Psoas muscle (tissue), 8 donors: ENCODE measurements around the gene DOCK10. TPM values are rescaled to one million over a fixed set of nuclear protein-coding genes. Genes with fewer than 3 reads are reported as not detected.

Experiments
- ATAC-seq, 4 donors: fragments of 200-7000 bp; cut with Tn5 transposase; one replicate each; pipeline ENCODE4 v1.9.1; 2020; ENCODE audit warnings: moderate library complexity in 3 of 4, mild to moderate bottlenecking in 2 of 4
- DNase-seq, 2 donors: peaks; one replicate each; pipeline ENCODE4 v3.0.0-alpha.2; 2020
- H3K27ac ChIP-seq: fragments of 200-600 bp; one replicate; pipeline ENCODE4 v1.8.0; 2022
- H3K27me3 ChIP-seq, 3 donors: fragments of 200-600 bp in 1 of 3; one replicate each; pipeline versions ENCODE4 v1.6.1 to v1.8.0; 2013 to 2022; ENCODE audit warnings: low read length in 2 of 3, mild to moderate bottlenecking in 2 of 3, moderate library complexity in 1 of 3; ENCODE audit not compliant: insufficient read depth in 3 of 3
- H3K36me3 ChIP-seq, 2 donors: fragments of 200-600 bp in 1 of 2; one replicate each; pipeline versions ENCODE4 v1.6.1 to v1.8.0; 2013 to 2022; ENCODE audit warnings: low read depth in 1 of 2, mild to moderate bottlenecking in 1 of 2, moderate library complexity in 1 of 2; ENCODE audit not compliant: insufficient read depth in 1 of 2
- H3K4me1 ChIP-seq: fragments of 200-600 bp; one replicate; pipeline ENCODE4 v1.8.0; 2022
- H3K4me3 ChIP-seq: fragments of 200-600 bp; one replicate; pipeline ENCODE4 v1.8.0; 2022; ENCODE audit warnings: mild to moderate bottlenecking
- H3K9me3 ChIP-seq: fragments of 200-600 bp; one replicate; pipeline ENCODE4 v1.8.0; 2022
- WGBS, 3 donors: extraction: QIAGEN DNeasy Blood & Tissue Kit; methylation state at CpG; one replicate each; pipeline versions ENCODE4 v1.1.6 to v1.1.7; 2013; 5-methylcytosine and 5-hydroxymethylcytosine counted together
- intact Hi-C, 2 donors: fragments of 100-400 bp; cut with DNase I; formaldehyde crosslinking; loops; one replicate each; pipeline versions ENCODE4 v1.11.0 to v1.14.2; 2022
- polyA plus RNA-seq, 3 donors: library from polyadenylated mRNA; stranded (reverse); fragments of 200-250 nt; gene quantifications; one replicate each; pipeline ENCODE4 v1.2.3, GENCODE V29; 2013
- total RNA-seq, 4 donors: library from RNA; stranded (reverse); fragmentation: NEBNext Ultra II Directional in 2 of 4; extraction: Animal tissue kit (Norgen Biotek cat#: 25700) in 2 of 4; gene quantifications; one replicate each; pipeline versions ENCODE4 v1.2.1 to v1.2.4, GENCODE V29; 2021 to 2023
- TF ChIP-seq, protein P1 (sequence below): fragments of 200-600 bp; IDR thresholded peaks from one replicate; pipeline ENCODE4 v1.8.0; 2022; ENCODE audit warnings: antibody characterized with exemption
- donor health status: healthy with polysubstance abuse.
- donor health status: DM: no; HTN: no; CAD: no; lungs with moderate emphysema.
- donor health status: Bipolar disorder and iron deficiency.
- donor health status: healthy.
- donor health status: DM: yes; HTN: yes; CAD: no.
- donor health status: DM: no; HTN: no; CAD: no.
- donor health status: DM: no; HTN: no; CAD: no.
- donor health status: DM: yes; HTN: yes; CAD: no.

Gene DOCK10
- total and polyA plus RNA-seq, 7 donors, result 0.17 to 4.4 (median 1.0) TPM

DNA sequence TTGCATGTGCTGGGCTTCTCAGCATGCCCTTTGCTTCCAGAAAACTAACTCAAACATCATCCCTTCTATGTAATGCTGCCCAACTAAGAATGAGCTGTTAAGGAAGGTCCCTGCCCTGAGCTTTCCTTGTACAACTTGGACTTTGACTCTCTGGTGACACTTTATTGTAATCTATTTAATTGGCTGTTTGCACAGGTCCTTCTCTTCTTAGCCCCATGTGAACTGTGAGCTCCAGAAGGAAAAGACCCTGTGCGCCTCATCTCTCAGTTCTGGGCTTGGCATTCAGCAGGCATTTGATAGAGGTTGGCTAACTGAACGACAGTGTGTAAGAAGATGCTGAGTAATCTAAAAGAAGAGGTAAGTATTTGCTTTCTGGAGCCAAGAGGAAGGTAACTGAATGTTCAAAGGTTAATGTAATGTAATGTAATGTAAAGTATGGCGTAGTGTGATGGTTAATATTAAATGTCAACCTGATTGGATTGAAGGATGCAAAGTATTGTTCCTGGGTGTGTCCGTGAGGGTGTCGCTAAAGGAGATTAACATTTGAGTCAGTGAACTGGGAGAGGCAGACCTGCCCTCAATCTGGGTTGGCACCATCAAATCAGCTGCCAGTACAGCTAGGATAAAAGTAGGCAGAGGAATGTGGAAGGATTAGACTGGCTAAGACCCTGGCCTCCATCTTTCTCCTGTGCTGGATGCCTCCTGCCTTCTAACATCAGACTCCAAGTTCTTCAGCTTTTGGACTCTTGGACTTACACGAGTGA lies 265.3 kb downstream of the DOCK10 start:
- Histone ChIP-seq H3K36me3 (no peaks in the 10 kb centered on the region), H3K9me3 (no peaks in the 10 kb centered on the region), H3K4me3 (no peak overlapping the region), H3K27ac (no peak overlapping the region), H3K27me3 (no peaks in the 10 kb centered on the region), H3K4me1 (no peaks in the 10 kb centered on the region)
- intact Hi-C loops, result loop anchor here (5.0 to 10.0 kb wide), 2 partner anchors 420 to 422 kb away; no protein-coding TSS in a partner anchor
- DNase-seq, result no peak
- TF ChIP-seq, protein P1, sequence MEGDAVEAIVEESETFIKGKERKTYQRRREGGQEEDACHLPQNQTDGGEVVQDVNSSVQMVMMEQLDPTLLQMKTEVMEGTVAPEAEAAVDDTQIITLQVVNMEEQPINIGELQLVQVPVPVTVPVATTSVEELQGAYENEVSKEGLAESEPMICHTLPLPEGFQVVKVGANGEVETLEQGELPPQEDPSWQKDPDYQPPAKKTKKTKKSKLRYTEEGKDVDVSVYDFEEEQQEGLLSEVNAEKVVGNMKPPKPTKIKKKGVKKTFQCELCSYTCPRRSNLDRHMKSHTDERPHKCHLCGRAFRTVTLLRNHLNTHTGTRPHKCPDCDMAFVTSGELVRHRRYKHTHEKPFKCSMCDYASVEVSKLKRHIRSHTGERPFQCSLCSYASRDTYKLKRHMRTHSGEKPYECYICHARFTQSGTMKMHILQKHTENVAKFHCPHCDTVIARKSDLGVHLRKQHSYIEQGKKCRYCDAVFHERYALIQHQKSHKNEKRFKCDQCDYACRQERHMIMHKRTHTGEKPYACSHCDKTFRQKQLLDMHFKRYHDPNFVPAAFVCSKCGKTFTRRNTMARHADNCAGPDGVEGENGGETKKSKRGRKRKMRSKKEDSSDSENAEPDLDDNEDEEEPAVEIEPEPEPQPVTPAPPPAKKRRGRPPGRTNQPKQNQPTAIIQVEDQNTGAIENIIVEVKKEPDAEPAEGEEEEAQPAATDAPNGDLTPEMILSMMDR, result no peak
- no peak for ATAC-seq
- WGBS, 3 donors, result 89 to 90% (median 89%) methylated on average over 6 of the region's 6 CpGs

DNA sequence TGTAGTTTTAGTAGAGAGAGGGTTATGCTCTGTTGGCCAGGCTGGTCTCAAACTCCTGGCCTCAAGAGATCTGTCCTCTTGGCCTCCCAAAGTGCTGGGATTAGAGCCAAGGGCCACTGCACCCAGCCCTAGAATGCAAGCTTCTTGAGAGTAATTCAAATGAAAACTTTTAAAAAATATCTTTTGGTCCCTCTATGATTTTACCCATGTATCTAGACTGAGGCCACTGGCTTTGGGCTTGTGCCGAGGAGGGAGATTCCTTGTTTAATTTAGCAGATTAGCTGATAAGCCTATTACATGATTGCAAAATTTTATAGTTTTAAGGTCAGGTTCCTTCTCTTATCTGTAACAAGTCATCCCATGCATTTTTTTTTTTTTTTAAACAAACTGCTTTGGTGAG lies 266.6 kb downstream of the DOCK10 start:
- DNase-seq, result no peak
- intact Hi-C loops, result loop anchor here (5.0 to 10.0 kb wide), 2 partner anchors 418 to 421 kb away; no protein-coding TSS in a partner anchor
- Histone ChIP-seq H3K27me3 (no peaks in the 10 kb centered on the region), H3K4me1 (no peaks in the 10 kb centered on the region), H3K27ac (no peak overlapping the region), H3K9me3 (no peaks in the 10 kb centered on the region), H3K4me3 (no peak overlapping the region), H3K36me3 (no peaks in the 10 kb centered on the region)
- WGBS, 3 donors, result 86 to 97% (median 94%) methylated on average over 1 of the region's 1 CpG
- TF ChIP-seq, protein P1, result no peak
- ATAC-seq, result no peak

DNA sequence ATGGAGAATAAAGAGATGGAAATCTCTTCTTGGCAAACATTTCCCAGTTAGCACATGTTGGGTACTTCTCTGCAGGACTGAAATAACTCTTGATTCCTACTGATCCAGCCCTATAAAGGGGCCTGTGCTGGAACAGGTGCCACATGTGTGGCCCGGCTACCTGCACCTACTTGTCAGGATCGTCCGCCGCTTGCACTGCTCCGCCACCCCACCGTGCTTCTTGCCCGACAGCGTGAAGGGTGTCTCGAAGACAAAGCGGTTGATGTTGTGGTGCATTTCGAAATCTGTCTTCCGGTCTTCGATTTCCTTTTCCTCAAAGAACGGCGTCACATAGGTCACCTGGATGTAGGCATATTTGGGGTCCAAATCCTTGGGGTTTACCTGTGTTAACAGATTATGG lies 267.5 kb downstream of the DOCK10 start:
- Histone ChIP-seq H3K27ac (no peak overlapping the region), H3K4me3 (no peak overlapping the region), H3K9me3 (no peaks in the 10 kb centered on the region), H3K27me3 (no peaks in the 10 kb centered on the region), H3K36me3 (peaks cover 0 to 4% of the 10 kb centered on the region in 2 donors), H3K4me1 (no peaks in the 10 kb centered on the region)
- intact Hi-C loops, result loop anchor here (5.0 to 10.0 kb wide), 2 partner anchors 417 to 420 kb away; no protein-coding TSS in a partner anchor
- ATAC-seq, result no peak
- DNase-seq, result no peak
- WGBS, 3 donors, result 95 to 96% (median 95%) methylated on average over 15 of the region's 15 CpGs
- TF ChIP-seq, protein P1, result no peak

DNA sequence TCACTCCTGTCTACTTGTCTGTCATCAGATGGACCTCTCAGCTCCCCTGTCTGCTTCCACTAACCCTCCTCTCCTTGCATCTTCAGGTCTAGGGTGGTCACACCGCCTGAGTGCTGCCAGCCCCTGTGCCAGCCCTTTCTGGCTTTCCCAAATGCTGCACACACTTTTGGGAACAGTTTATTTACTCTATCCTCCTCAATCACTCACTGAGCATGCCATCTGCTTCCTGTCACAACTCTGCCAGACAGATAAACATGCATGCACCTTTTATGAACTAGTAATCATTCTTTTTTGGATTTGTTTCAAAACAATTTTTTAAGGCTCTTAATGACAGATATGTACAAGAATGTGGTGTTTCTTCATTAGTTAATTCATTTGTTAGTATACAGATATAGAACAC lies 269.8 kb downstream of the DOCK10 start:
- WGBS, 3 donors, result 92 to 100% (median 100%) methylated on average over 1 of the region's 1 CpG
- TF ChIP-seq, protein P1, result no peak
- no peaks in the 10 kb centered on the region for H3K4me1 ChIP-seq
- H3K27me3 ChIP-seq, result no peaks in the 10 kb centered on the region
- DNase-seq (no peak), ATAC-seq (no peak)
- no peak overlapping the region for H3K4me3 ChIP-seq
- H3K27ac ChIP-seq, result no peak overlapping the region
- H3K9me3 ChIP-seq, result no peaks in the 10 kb centered on the region
- peaks cover 0 to 4% of the 10 kb centered on the region in 2 donors for H3K36me3 ChIP-seq
- intact Hi-C loops, result loop anchor here in 1 of 2 donors (10.0 kb wide), 1 partner anchor 418 kb away; no protein-coding TSS in a partner anchor
